ENCODE measurements around the gene DENND4A.

DENND4A gene

GRCh38 chr15:65690173-65690572 lies 101.9 kb downstream of the DENND4A start:
- H3K4me1 ChIP-seq (ENCODE audit: control insufficient read depth, insufficient read depth, low read length): no peaks in the 10 kb centered on the region
- no peaks in the 10 kb centered on the region for H3K36me3 ChIP-seq (ENCODE audit: control insufficient read depth, insufficient read depth, low read length)
- H3K9me3 ChIP-seq (ENCODE audit: control insufficient read depth, low read length): no peaks in the 10 kb centered on the region
- H3K27me3 ChIP-seq (ENCODE audit: control insufficient read depth, insufficient read depth, low read length, poor library complexity, severe bottlenecking): no peaks in the 10 kb centered on the region
- no peak overlapping the region for H3K4me3 ChIP-seq (ENCODE audit: insufficient read depth, low read depth, low read length)
- no CpG with 5 or more reads among the region's 1 CpG for WGBS, 2 experiments
- no peak overlapping the region for H3K27ac ChIP-seq (ENCODE audit: insufficient read depth, low read depth, low read length, poor library complexity, severe bottlenecking)

- Histone ChIP-seq H3K27ac (ENCODE audit: insufficient read depth, low read depth, low read length, poor library complexity, severe bottlenecking) (no peak overlapping the region), H3K4me1 (ENCODE audit: control insufficient read depth, insufficient read depth, low read length) (no peaks in the 10 kb centered on the region), H3K27me3 (ENCODE audit: control insufficient read depth, insufficient read depth, low read length, poor library complexity, severe bottlenecking) (no peaks in the 10 kb centered on the region), H3K9me3 (ENCODE audit: control insufficient read depth, low read length) (no peaks in the 10 kb centered on the region), H3K36me3 (ENCODE audit: control insufficient read depth, insufficient read depth, low read length) (no peaks in the 10 kb centered on the region), H3K4me3 (ENCODE audit: insufficient read depth, low read depth, low read length) (no peak overlapping the region)
- WGBS, 2 experiments: 90 to 95% methylated on average over 1 of the region's 1 CpG
Observed at GRCh38 chr15:65688462-65688861, 103.6 kb downstream of the DENND4A start.

- Histone ChIP-seq H3K9me3 (ENCODE audit: control insufficient read depth, low read length) (no peaks in the 10 kb centered on the region), H3K27ac (ENCODE audit: insufficient read depth, low read depth, low read length, poor library complexity, severe bottlenecking) (no peak overlapping the region), H3K4me1 (ENCODE audit: control insufficient read depth, insufficient read depth, low read length) (no peaks in the 10 kb centered on the region), H3K27me3 (ENCODE audit: control insufficient read depth, insufficient read depth, low read length, poor library complexity, severe bottlenecking) (no peaks in the 10 kb centered on the region), H3K36me3 (ENCODE audit: control insufficient read depth, insufficient read depth, low read length) (no peaks in the 10 kb centered on the region), H3K4me3 (ENCODE audit: insufficient read depth, low read depth, low read length) (no peak overlapping the region)
- 88 to 99% methylated on average over 2 of the region's 2 CpGs for WGBS, 2 experiments
Observed at GRCh38 chr15:65682404-65682911, 109.6 kb downstream of the DENND4A start.

GRCh38 chr15:65680544-65680943 lies 111.5 kb downstream of the DENND4A start:
- 100% methylated on average over 1 of the region's 1 CpG for WGBS, 2 experiments
- H3K9me3 ChIP-seq (ENCODE audit: control insufficient read depth, low read length): no peaks in the 10 kb centered on the region
- no peak overlapping the region for H3K27ac ChIP-seq (ENCODE audit: insufficient read depth, low read depth, low read length, poor library complexity, severe bottlenecking)
- H3K27me3 ChIP-seq (ENCODE audit: control insufficient read depth, insufficient read depth, low read length, poor library complexity, severe bottlenecking): no peaks in the 10 kb centered on the region
- no peaks in the 10 kb centered on the region for H3K4me1 ChIP-seq (ENCODE audit: control insufficient read depth, insufficient read depth, low read length)
- H3K36me3 ChIP-seq (ENCODE audit: control insufficient read depth, insufficient read depth, low read length): no peaks in the 10 kb centered on the region
- H3K4me3 ChIP-seq (ENCODE audit: insufficient read depth, low read depth, low read length): no peak overlapping the region

- Histone ChIP-seq H3K36me3 (ENCODE audit: control insufficient read depth, insufficient read depth, low read length) (no peaks in the 10 kb centered on the region), H3K27ac (ENCODE audit: insufficient read depth, low read depth, low read length, poor library complexity, severe bottlenecking) (no peak overlapping the region), H3K4me1 (ENCODE audit: control insufficient read depth, insufficient read depth, low read length) (no peaks in the 10 kb centered on the region), H3K27me3 (ENCODE audit: control insufficient read depth, insufficient read depth, low read length, poor library complexity, severe bottlenecking) (no peaks in the 10 kb centered on the region), H3K4me3 (ENCODE audit: insufficient read depth, low read depth, low read length) (no peak overlapping the region), H3K9me3 (ENCODE audit: control insufficient read depth, low read length) (no peaks in the 10 kb centered on the region)
- whole genome bisulfite sequencing, 2 experiments: 87 to 95% methylated on average over 1 of the region's 2 CpGs
Observed at GRCh38 chr15:65676123-65676522, 116.0 kb downstream of the DENND4A start.

GRCh38 chr15:65675551-65675950 lies 116.5 kb downstream of the DENND4A start:
- H3K27ac ChIP-seq (ENCODE audit: insufficient read depth, low read depth, low read length, poor library complexity, severe bottlenecking): no peak overlapping the region
- no peak overlapping the region for H3K4me3 ChIP-seq (ENCODE audit: insufficient read depth, low read depth, low read length)
- H3K36me3 ChIP-seq (ENCODE audit: control insufficient read depth, insufficient read depth, low read length): no peaks in the 10 kb centered on the region
- H3K9me3 ChIP-seq (ENCODE audit: control insufficient read depth, low read length): no peaks in the 10 kb centered on the region
- no peaks in the 10 kb centered on the region for H3K4me1 ChIP-seq (ENCODE audit: control insufficient read depth, insufficient read depth, low read length)
- WGBS, 2 experiments: no CpG with 5 or more reads among the region's 1 CpG
- no peaks in the 10 kb centered on the region for H3K27me3 ChIP-seq (ENCODE audit: control insufficient read depth, insufficient read depth, low read length, poor library complexity, severe bottlenecking)

- Histone ChIP-seq H3K9me3 (ENCODE audit: control insufficient read depth, low read length) (no peaks in the 10 kb centered on the region), H3K4me3 (ENCODE audit: insufficient read depth, low read depth, low read length) (no peak overlapping the region), H3K27me3 (ENCODE audit: control insufficient read depth, insufficient read depth, low read length, poor library complexity, severe bottlenecking) (no peaks in the 10 kb centered on the region), H3K4me1 (ENCODE audit: control insufficient read depth, insufficient read depth, low read length) (no peaks in the 10 kb centered on the region), H3K27ac (ENCODE audit: insufficient read depth, low read depth, low read length, poor library complexity, severe bottlenecking) (no peak overlapping the region), H3K36me3 (ENCODE audit: control insufficient read depth, insufficient read depth, low read length) (no peaks in the 10 kb centered on the region)
- WGBS, 2 experiments: 88 to 98% methylated on average over 3 of the region's 3 CpGs
Observed at GRCh38 chr15:65666257-65666656, 125.8 kb downstream of the DENND4A start.

GRCh38 chr15:65663521-65663920 lies 128.6 kb downstream of the DENND4A start:
- H3K27me3 ChIP-seq (ENCODE audit: control insufficient read depth, insufficient read depth, low read length, poor library complexity, severe bottlenecking): no peaks in the 10 kb centered on the region
- H3K36me3 ChIP-seq (ENCODE audit: control insufficient read depth, insufficient read depth, low read length): no peaks in the 10 kb centered on the region
- 88 to 90% methylated on average over 3 of the region's 3 CpGs for WGBS, 2 experiments
- H3K27ac ChIP-seq (ENCODE audit: insufficient read depth, low read depth, low read length, poor library complexity, severe bottlenecking): no peak overlapping the region
- no peak overlapping the region for H3K4me3 ChIP-seq (ENCODE audit: insufficient read depth, low read depth, low read length)
- H3K9me3 ChIP-seq (ENCODE audit: control insufficient read depth, low read length): no peaks in the 10 kb centered on the region
- no peaks in the 10 kb centered on the region for H3K4me1 ChIP-seq (ENCODE audit: control insufficient read depth, insufficient read depth, low read length)

- Histone ChIP-seq H3K36me3 (ENCODE audit: control insufficient read depth, insufficient read depth, low read length) (no peaks in the 10 kb centered on the region), H3K4me1 (ENCODE audit: control insufficient read depth, insufficient read depth, low read length) (no peaks in the 10 kb centered on the region), H3K27ac (ENCODE audit: insufficient read depth, low read depth, low read length, poor library complexity, severe bottlenecking) (no peak overlapping the region), H3K9me3 (ENCODE audit: control insufficient read depth, low read length) (no peaks in the 10 kb centered on the region), H3K27me3 (ENCODE audit: control insufficient read depth, insufficient read depth, low read length, poor library complexity, severe bottlenecking) (no peaks in the 10 kb centered on the region), H3K4me3 (ENCODE audit: insufficient read depth, low read depth, low read length) (no peak overlapping the region)
- WGBS, 2 experiments: 100% methylated on average over 2 of the region's 2 CpGs
Observed at GRCh38 chr15:65660927-65661326, 131.2 kb downstream of the DENND4A start.

- H3K27me3 ChIP-seq (ENCODE audit: control insufficient read depth, insufficient read depth, low read length, poor library complexity, severe bottlenecking): no peaks in the 10 kb centered on the region
- 84 to 94% methylated on average over 3 to 4 of the region's 4 CpGs for WGBS, 2 experiments
- no peaks in the 10 kb centered on the region for H3K9me3 ChIP-seq (ENCODE audit: control insufficient read depth, low read length)
- no peaks in the 10 kb centered on the region for H3K4me1 ChIP-seq (ENCODE audit: control insufficient read depth, insufficient read depth, low read length)
- no peaks in the 10 kb centered on the region for H3K36me3 ChIP-seq (ENCODE audit: control insufficient read depth, insufficient read depth, low read length)
- no peak overlapping the region for H3K27ac ChIP-seq (ENCODE audit: insufficient read depth, low read depth, low read length, poor library complexity, severe bottlenecking)
- H3K4me3 ChIP-seq (ENCODE audit: insufficient read depth, low read depth, low read length): no peak overlapping the region
Observed at GRCh38 chr15:65659502-65660052, 132.5 kb downstream of the DENND4A start.

- Histone ChIP-seq H3K27me3 (ENCODE audit: control insufficient read depth, insufficient read depth, low read length, poor library complexity, severe bottlenecking) (no peaks in the 10 kb centered on the region), H3K4me3 (ENCODE audit: insufficient read depth, low read depth, low read length) (no peak overlapping the region), H3K4me1 (ENCODE audit: control insufficient read depth, insufficient read depth, low read length) (no peaks in the 10 kb centered on the region), H3K9me3 (ENCODE audit: control insufficient read depth, low read length) (no peaks in the 10 kb centered on the region), H3K36me3 (ENCODE audit: control insufficient read depth, insufficient read depth, low read length) (no peaks in the 10 kb centered on the region), H3K27ac (ENCODE audit: insufficient read depth, low read depth, low read length, poor library complexity, severe bottlenecking) (no peak overlapping the region)
- 84 to 92% methylated on average over 4 of the region's 4 CpGs for WGBS, 2 experiments
Observed at GRCh38 chr15:65655457-65655856, 136.6 kb downstream of the DENND4A start.
